NOMO-1 treated with dmso at 0.1 percent for 144 hours (cell line): ENCODE measurements around the gene CLNK.
"Not testable (repeated sequence)": the region's sequence is repeated elsewhere in the genome, so short reads cannot be mapped to it uniquely, and the experiment has no call there.

Experiments used
- DNase-seq: peaks from one replicate; lab custom pipeline; 2025; ENCODE audit not compliant: unreplicated experiment; lab: John Stamatoyannopoulos, UW

The CLNK gene

DNA sequence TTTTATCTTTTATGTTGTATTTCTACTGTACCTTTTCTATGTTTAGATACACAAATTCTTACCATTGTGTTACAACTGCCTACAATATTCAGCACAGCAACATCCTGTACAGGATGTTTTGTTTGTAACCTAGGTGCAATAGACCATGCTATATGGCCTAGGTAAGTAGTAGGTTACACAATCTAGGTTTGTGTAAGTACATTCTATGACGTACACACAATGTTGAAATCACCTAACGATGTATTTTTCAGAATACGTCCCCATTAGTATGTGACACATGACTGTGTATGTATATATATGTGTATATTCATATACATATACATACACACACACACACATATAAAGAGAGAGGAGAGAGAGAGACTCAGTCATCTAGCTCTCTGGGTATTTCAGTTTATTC, 103.5 kb downstream of the CLNK start:
- no peak for DNase-seq

DNA sequence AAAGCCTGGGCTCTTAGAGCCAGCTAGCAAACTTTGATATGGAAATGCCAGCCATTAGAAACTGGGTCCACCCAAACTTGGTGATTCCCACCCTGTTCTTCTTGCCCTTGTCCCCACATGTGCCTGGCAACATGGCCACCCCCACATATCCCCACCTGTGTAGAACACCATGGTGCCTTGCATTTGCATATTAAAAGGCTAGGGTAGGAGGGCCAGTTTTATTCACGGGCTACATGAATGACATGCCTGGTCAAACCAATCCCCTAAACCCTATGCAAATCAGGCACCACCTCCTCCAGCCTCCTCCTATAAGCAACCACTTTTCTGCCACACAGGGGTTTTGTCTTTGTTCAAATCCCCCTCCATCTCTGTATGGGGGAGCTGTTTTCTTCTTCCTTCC, 104.9 kb downstream of the CLNK start:
- DNase-seq, result no peak

- DNase-seq, result no peak
These were observed 106.8 kb downstream of the CLNK start for GRCh38 chr4:10577508-10578426.

DNA sequence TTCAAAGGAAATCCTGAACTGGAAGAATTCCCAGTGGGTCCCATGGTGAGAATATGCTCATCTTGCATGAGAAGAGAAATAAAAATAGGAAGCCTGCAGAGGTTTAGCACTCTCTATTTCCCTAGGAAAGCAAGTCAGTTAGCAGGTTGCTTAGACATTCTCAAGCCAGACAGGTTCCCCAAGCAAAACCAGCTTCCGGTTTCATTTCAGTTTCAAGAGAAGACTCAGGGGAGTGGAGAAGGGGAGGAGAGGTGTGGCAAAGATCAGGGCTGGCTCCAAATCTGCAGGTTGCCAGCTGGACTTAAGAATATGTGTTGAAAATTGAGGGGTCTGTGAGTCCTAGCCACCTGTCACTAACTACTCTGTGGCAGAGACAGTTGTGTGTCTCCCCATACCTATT, 107.5 kb downstream of the CLNK start:
- DNase-seq, result peak; percentile 18

GRCh38 chr4:10576236-10576635, 108.3 kb downstream of the CLNK start:
- no peak for DNase-seq

DNA sequence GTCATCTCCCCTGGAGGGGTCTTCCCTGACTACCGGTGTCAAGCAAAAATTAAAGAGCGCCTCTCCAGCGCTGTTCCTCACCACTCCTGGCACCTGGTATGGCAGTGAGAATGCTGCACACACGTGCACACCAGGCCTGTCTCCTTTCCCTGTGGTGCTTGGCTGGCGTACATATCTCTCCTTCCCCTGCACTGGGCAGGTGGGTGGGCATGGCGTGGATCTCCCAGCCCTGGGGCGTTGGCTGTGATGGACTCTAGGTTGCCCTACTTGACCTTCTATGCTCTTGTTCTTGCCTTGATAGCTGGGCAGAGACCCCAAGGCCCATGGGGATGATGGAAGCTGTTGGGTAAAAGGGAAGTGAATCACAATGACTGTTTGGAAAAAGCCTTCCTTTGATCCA, 109.2 kb downstream of the CLNK start:
- no peak for DNase-seq

GRCh38 chr4:10574553-10574952, 110.0 kb downstream of the CLNK start:
- DNase-seq, result not testable (repeated sequence)

DNA sequence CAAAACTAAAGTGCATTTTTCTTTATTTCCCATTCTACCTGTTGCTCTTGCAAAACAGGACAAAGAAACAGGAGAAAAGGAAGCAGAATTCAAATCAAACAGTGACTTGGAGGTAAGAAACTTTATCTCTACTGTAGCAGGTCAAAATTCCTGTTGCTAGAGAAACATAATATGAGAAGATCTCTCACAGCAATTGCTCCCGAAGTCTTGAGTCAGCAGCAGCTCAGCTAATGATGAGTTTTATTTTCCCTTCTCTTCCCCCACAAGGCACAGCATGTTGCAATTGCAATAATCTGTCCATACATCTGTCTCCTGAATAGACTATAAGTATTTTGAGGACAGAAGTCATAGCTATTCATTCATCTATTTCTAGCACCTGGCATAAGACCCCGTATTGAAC, 112.7 kb downstream of the CLNK start:
- DNase-seq, result no peak

DNA sequence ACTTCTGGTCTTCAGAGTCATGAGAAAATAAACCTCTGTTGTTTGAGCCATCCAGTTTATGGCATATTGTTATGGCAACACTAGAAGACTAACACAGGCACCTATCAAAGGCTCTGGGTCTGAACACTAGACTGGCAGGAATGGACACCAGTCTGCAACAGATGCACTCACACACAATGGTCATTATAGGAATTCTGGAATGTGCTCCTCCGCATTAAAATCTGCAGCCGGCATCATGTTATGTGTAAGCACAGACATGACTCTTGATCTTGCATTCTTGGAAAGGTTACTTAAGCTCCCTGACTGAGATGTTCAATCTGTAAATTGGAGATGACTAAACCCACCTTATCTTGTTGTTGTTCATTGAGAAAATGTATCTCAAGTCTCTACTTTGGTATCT, 115.1 kb downstream of the CLNK start:
- no peak for DNase-seq

DNA sequence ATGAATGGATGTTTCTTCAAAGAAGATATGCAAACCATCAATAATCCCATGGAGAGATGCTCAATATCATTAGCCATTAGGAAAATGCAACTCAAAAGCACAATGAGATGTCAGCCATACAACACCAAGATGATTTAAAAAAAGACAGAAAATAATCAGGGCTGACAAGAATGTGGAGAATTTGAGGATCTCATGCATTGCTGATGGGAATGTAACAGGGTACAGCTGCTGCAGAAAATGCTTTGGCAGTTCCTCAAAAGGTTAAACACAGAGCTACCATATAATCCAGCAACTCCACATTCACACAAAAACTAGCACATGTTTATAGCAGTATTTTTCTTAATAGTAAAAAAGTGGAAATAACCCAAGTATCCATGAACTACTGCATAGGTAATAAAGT, 116.8 kb downstream of the CLNK start:
- no peak for DNase-seq

- DNase-seq, result no peak
These were observed 119.3 kb downstream of the CLNK start for GRCh38 chr4:10565166-10565780.

GRCh38 chr4:10554694-10555093, 129.9 kb downstream of the CLNK start:
- peak; percentile 10 for DNase-seq

GRCh38 chr4:10554121-10554520, 130.4 kb downstream of the CLNK start:
- no peak for DNase-seq

DNA sequence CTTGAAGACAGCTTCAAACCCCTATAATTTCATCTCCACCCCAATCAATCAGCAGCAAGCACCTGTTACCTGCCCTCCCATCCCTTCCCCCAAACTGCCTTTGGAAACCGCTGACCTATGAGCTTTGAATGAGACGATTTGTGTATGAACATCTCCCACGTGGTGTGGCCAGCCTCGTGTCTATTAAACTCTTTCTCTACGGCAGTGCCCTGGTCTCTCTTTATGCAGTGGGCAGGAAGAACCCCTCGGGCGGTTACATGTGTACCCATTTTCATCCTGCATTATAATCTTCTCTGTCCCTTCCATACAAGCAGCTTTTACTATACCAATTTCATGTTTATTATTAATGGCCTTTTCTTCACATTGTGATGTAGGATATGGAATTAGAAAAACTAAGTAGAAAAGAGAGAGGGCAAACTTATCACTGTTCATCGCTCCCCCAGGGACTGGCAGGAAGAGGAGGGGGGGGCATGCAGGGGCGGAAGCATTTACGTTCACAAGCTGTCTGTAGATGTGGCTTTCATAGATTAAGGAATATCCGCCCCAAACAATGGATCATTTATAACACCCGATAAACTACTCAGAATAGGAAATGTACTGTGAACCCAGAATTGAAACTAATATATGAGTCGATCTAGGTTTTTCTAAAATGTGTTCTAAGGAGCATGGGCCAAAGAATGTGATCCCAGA, 131.8 kb downstream of the CLNK start:
- no peak for DNase-seq

DNA sequence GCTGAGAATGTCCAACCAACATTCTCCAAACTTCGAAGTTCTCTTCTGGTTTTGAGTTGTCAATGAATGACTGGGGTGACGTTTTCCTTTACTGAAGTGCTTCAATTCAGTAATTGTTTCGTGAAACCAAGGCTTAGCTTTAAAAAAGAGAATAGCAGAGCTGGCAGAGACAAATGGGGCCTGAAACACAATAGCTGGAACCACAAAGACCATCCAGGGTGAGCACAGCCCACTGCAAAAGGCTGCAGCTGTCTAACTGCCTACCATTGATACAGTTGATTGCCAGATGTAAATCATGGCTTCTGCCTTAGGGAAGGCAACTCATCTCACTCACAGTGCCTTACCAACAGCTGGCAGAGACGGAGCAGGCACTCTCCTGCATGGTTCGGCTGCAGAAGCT, 148.7 kb downstream of the CLNK start:
- no peak for DNase-seq

GRCh38 chr4:10534820-10535219, 149.7 kb downstream of the CLNK start:
- DNase-seq, result no peak

GRCh38 chr4:10532155-10532554, 152.4 kb downstream of the CLNK start:
- DNase-seq, result no peak

- DNase-seq, result no peak
These were observed 154.3 kb downstream of the CLNK start for GRCh38 chr4:10530137-10530786.

GRCh38 chr4:10529291-10530136, 155.1 kb downstream of the CLNK start:
- no peak for DNase-seq

GRCh38 chr4:10527438-10527837, 157.1 kb downstream of the CLNK start:
- no peak for DNase-seq
